Hepatic stellate cell (primary cell): ENCODE results near the gene ZKSCAN2.

Source experiments
- DNase-seq: peaks from one replicate; pipeline ENCODE4 v3.0.0; 2011; ENCODE audit warnings: low spot score

The ZKSCAN2 gene

DNA sequence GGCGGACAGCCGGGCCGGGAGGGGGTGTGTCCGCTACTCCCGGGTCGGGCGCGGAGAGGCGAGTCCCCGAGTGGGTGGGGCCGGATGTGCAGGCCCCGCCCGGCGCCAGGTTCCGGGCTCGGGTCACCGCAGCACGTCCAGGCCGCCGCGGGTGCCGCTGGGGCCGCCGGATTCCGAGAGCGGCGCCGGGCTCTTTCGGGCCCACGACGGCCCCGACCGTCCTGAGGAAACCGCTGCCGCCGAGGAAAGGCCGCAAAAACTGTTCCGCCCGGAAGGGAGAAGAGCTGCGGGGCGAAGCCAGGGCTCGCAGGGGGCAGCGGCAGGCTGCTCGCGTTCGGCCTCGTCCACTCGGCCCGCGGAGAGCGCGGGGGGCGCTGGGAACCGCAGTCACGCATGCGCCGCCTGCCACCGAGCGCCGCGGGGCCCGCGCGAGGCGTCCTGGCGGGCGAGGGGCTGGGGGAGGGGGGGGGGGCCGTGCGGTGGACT is at the start of gene ZKSCAN2:
TSS of gene ZKSCAN2 (minus strand) at position 376 of the 486 bp plus-strand sequence. CDS start 718 bp downstream, outside the sequence.
- DNase-seq, result peak; percentile 87

DNA sequence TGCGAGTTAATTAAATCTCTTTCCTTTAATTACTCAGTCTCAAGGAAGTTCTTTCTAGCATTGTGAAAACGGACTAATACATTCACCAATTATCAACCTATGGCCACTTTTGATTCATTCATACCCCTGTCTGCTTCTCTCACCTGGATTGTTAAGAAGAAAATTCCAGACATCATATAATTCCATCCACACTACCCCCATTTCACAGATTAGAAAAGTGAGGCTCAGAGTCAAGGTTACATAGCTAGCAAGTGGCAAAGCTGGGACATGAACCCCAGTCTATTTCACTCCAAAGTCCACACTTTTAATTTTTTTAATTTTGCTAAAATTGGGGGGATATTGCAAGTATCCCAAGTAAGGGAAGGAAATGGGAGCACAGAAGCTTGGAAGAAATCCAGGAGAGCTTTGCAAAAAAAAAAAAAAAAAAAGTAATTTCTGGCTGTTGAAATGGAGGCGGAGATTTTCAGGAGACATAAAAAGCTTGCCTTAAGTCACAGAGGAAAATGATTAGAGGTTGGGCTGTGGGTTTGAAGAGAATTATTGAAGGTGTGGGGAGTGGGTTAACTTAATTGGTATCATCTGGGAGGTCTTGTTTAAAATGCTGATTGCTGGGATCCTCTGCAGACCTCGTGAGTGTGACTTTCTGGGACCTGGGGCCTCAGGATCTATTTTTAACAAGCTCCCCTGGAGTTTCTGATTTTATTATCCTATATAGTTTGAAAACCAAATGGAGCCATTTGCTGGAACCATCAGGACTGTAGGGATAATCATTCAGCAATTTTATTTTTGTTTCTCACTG is 42.3 kb upstream of the ZKSCAN2 start:
- DNase-seq, result no peak

DNA sequence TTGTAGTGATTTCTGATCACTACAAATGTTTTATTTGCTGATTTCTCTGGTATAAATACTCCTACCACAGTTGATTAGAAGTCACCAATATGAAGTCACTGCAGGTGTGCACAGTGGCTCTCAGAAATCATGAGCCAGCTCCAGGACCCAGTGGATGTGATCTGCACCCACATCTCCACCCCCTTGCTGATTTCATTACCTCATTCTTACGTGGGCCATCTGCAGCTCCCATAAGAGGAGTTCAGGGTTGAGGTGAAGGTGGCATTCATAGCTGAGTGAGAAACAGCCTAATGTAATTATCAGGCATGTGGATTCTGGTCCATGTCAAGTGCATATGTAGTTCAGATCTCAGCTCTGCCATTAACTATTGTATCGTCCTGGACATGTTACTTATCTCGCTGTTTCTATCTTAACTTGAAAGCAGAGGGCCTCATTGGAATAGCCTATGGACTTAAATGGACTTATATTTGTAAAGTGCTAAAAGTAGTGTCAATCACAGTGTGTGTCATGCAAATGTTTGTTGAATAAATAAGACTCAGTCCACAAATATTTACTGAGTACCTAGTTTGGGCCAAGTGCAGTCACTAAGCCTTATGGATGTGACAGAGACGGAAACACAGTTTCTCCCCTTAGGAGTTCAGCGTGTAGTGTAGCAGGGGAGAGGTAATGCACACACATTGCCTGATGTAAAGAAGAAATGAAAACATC is 40.7 kb upstream of the ZKSCAN2 start:
- DNase-seq, result no peak

DNA sequence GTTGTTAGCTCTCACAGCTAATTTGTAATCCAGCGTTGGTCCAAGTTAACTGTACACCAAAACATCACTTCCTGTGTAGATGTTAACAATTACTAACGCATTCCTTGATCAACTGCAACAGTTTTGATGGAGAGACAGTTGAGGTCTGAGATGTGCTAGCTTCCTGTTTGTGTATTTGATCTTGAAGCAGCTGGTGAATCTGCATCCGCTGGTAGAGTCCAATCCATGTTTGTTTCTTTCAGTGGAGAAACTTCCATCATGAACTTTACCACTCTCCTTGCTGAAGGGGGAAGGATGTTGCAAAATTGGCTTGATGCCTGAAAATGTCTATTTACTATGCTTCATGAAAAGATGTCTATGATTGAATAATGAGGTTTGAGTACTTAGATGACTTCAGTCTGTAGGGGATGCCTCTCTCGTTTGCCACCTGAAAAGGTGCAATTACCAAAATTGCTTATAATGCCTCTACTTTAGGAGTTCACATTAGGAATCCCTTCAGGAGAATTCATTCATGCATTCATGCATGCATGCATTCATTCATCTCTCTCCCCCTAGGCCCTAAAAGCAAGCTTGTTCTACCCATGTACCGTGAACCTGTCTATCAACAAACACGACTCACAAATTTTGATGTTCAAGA is 39.6 kb upstream of the ZKSCAN2 start:
- DNase-seq, result no peak

DNA sequence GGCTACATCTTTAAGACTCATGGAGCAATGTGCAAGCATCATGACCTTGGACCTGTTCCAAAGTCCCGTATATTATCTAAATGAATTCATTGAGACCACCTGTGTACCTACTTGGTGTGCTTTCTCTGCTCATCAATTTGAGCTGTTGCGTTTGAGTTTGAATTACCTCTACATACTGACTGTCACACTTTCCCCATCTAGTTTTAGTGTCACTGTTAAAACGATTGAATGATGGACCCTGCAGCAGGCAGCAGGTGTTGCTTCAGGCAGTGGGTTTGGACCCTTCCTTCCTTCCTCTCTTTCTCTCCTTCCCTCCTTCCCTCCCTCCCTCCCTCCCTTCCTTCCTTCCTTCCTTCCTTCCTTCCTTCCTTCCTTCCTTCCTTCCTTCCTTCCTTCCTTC is 33.9 kb upstream of the ZKSCAN2 start:
- no peak for DNase-seq

DNA sequence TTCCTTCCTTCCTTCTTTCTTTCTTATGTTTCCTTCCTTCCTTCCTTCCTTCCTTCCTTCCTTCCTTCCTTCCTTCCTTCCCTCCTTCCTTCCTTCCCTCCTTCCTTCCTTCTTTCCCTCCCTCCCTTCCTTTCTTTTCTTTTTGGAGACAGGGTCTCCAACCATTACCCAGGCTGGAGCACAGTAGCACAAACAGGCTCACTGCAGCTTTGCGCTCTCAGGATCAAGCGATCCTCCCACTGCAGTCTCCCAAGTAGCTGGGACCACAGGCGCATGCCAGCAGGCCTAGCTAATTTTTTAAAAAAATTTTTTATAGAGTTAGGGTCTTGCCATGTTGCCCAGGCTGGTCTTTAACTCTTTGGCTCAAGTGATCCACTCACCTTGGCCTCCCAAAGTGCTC is 31.8 kb upstream of the ZKSCAN2 start:
- no peak for DNase-seq

DNA sequence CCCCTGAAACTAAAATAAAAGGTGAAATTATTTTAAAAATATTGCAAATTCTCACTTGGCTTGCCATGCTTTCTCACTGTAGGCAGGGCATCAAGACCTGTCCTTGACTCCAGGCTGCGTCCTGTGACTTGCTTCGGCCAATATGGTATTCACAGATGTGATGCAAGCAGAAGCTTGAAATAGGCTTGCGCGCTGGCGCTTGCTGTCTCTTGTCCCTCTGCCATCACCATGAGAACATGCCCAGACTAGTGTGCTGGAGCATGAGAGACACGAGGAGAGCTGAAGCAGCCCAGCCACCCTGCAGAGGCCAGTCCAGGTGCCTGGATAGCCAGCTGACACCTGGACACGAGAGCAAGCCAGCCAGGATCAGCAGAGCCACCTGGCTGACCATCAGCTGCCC is 21.8 kb upstream of the ZKSCAN2 start:
- no peak for DNase-seq

DNA sequence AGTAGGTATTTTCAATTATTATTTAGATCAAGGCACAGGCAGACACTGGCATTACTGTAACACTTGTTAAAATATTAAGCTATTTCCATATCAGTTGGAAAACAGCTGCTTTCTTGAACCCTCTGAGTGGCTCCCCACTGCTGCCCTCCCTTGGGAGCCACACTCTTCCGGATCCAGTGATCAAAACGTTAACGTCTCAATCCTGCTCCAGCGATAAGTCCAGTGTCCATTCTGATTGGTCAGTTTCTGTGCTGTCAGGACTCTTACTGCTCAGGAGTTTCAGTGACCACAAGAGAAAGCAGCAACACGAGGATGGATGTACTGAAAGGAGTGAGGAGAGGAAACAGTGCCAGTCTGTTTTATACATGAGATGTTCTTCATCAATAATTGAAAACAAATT is 13.8 kb upstream of the ZKSCAN2 start:
- DNase-seq, result no peak

DNA sequence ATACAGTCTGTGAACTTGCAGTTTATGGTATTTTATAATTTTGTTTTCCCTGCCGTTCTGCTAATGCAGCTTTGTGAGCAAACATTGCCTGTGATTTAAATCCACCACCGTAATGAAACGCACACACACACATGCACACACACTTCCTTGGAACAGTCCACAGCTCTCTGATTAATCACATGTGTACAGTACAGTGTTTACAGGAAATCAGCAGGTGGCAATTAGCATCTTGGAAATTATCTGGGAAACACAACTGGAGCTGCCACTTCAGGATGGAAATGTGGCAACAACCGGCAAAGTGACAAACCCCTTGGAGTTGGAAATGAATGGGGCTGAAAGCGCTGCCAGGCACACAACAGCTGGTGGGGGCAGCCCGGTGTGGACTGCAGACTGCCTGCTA is 12.9 kb upstream of the ZKSCAN2 start:
- no peak for DNase-seq

DNA sequence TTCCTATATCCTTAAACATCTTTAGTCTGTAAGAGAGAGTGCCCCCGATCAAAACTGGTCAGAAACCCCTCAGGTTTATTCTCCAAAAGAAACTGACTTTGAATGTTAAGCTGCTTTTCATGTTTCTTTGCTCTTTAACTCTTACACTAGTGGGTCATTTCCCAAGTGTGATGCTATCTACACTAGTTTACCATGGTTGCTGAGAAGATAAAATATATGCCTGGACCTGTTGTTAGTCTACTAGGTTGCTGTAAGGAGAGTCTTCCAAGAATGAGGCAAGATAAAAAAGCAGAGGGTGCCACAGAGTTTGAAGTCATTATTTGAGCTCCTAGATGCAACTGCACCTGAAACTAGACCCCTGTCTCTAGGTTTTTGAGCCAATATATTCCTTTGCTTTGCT is 12.2 kb upstream of the ZKSCAN2 start:
- no peak for DNase-seq

DNA sequence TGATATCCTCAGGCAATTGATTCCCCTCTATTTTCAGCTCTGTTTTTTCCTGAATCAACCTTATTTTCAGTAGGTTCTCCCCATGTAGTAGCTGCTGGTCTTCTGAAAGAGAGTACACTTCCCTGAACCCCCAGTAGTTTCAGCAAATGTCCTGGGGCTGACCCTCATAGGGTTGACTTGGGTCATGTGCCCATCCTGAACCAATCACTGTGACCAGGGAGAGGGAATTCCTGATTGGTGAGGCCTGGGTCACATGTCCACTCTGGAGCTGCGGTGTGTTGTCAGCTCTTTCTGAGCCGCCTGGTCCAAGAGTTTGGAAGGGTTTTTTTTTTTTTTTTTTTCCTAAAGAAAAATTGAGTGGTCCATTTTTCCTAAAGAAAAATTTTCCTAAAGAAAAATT is 8.3 kb upstream of the ZKSCAN2 start:
- DNase-seq, result no peak

DNA sequence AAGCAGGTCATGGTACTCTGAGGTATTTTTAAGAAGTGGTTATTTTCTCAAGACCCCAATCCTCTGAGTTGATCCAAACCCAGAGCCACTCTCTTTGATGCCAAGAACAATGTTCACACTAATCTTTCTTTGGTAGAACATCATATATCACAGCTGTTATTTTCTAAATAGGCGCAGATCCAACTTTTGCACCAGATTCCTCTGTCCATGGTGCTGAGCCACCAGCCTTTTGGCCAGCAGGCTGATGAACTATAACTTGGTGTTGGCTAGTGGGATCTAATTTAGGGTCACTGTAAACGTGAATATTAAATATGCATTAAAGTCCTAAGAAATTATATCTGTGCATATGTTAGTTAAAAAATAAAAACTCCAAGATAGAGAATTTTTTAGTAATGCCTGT is 7.0 kb upstream of the ZKSCAN2 start:
- DNase-seq, result no peak

DNA sequence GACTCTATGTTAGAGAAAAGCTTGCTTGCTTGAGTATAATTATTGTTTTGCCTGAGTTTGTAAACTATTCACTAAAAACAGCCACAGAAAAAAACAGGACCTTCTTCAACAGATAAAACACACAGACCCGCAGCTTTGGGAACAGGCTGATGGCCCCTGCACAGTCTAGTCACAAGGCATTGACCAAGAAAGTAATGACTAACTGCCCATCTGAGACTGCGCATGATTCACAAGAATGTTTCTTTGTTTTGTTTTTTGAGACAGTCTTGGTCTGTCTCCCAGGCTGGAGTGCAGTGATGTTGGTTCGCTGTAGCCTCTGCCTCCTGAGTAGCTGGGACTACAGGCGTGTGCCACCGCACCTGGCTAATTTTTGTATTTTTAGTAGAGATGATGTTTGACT is 2.8 kb upstream of the ZKSCAN2 start:
- DNase-seq, result no peak

DNA sequence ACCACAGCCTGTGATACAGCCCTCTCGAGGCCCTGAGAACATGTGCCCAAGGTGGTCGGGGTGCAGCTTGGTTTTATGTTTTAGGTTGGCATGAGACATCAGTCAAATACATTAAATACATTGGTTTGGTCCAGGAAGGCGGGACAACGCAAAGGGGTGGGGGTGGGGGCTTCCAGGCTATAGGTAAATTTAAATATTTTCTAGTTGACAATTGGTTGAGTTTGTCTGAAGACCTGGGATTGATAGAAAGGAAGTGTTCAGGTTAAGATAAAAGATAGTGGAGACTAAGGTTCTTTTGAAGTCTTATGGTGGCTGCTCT is 1.2 kb upstream of the ZKSCAN2 start:
- no peak for DNase-seq

DNA sequence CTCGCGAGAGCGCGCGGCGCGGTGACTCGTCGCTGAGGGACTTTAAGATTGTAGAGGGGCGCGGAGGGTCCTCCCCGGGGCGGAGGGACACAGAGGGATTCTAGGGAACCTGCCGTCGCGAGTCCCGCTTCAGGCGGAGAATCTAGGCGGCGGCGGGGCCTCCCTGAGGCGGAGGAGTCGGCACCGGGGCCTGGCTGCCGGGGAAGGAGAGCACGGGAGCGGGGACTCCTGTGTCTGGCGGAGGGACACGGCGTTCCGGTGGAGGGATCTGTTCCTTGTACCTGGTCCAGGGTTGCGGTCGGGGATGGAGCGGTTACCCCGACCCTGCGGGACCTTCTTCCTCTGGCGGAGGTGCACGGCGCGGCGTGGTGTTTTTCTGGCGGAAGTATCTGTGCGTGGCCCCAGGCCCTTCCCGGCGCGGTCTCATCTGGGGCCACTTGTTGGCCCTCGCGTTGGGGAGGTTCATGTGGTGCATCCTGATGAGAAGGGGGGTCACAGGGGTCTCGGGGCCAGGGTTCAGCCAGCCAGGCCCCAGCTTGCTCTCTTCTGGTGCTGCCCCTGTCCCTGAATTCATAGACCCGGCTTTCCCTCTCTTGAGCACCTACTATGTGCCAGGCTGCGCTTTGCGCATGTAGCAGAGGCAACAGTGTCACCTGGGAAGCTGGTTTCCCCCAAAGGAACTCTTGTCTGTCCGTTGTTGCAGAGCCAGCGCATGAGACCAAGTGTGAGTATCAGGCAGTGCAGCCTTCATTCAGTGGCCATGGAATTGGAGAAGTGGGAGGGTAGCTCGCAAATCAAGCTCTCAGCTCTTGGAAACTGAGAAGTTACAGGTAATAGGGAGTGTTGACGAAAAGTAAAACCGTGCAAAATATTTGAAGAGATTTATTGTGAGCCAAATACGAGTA is 563 bp upstream of the ZKSCAN2 start:
- DNase-seq, result peak; percentile 69

DNA sequence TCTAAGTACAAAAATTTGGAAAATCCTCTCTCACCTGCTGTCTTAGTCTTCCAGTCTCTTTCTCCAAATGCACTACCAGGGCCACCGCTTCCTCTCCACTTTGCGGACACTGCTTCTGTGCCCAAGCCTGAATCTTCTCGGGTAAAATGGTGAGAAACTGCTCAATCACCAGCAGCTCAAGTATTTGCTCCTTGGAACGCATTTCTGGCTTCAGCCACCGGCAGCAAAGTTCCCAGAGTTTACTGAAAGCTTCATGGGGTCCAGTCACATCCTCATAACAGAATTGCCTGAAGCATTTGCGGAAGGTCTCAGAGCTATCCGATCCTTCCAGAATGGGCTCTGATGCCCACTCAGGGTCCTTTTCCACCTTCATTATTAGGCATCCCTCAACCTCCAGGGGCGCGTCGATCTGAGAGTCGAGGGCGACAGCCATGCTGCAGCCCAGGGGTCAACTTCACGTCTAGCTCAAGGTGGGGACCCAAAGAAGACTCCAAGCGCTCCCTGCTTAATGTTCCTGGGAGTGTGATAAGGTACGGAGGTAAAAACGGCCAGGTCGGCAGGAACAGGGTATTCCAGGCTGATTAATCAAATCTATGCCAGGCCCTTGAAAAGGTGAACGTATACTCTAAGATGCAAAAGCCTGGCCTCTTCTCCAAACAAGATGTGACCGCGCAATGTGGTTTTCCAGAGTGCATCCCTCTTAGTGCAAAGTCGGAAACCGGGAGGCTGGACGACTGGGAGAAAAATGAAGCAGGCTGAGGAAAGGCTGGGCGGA is 763 bp downstream of the ZKSCAN2 start:
- peak; percentile 17 for DNase-seq

DNA sequence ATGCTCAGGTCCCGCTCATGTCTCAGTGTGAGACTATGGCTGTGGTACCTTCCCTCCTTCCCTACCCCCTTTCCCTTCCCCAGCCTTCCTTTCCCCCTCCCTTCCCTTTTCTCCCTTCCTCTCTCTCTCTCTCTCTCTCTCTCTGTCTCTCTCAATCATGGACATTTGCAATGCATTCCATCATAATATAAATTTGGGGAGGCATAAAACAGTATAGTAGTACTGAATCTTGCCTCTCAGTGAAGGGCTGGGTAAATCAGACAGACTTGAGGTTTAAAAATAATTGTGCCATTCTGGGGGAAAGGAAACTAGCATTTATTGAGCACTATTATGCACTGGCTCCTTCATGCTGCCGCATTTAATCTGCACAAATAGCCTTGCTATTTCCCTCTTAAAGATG is 4.3 kb downstream of the ZKSCAN2 start:
- DNase-seq, result no peak

DNA sequence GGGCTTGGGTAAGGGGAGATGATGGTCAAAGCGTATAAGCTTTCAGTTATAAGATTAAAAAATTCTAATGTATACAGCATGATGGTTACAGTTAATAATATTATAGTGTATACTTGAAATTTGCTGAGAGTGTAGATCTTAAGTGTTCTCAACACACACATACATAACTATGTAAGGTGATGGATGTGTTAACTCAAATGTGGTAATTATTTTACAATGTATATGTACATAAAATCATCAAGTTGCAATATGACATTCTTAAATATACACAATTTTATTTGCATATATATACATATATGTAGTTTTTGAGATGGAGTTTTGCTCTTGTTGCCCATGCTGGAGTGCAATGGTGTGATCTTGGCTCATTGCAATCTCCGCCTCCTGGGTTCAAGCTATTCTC is 7.2 kb downstream of the ZKSCAN2 start:
- no peak for DNase-seq

DNA sequence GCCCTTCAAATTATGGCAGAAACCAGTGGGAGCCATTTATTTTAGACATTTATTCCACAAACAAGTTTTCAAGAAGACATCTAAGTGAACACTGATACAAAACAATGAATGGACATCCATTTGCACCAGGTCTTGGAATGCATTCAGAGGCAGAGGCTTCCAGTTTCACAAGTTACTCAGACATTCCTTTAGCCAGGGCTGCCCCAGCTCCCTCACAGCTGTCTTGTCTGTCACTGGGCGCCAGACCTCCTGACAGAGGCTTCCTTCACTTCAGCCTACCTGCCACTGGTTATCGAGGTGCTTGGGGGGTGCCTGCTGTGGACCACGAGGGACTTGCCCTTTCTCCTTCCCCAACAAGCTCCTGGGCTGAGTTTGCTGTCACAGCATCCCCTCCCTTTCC is 21.7 kb downstream of the ZKSCAN2 start:
- no peak for DNase-seq

DNA sequence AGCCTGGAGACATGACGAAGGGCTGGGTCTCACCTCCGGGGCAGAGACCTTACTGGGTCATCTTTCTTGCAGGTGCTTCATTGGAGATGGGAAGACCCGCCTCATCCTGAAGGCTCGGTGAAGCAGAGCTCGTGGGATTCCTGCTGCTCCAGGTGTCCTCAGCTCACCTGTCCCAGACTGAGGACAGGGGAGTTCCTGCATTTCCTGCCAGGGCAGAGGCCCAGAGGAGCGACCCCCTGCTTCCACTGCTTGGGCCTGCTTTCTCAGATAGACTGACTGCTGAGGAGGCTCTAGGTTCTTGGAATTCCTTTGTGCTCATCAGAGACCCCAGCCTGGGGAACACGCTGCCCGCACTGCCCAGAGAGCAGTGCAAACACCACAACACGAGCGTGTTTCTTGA is 29.3 kb downstream of the ZKSCAN2 start:
- DNase-seq, result no peak

DNA sequence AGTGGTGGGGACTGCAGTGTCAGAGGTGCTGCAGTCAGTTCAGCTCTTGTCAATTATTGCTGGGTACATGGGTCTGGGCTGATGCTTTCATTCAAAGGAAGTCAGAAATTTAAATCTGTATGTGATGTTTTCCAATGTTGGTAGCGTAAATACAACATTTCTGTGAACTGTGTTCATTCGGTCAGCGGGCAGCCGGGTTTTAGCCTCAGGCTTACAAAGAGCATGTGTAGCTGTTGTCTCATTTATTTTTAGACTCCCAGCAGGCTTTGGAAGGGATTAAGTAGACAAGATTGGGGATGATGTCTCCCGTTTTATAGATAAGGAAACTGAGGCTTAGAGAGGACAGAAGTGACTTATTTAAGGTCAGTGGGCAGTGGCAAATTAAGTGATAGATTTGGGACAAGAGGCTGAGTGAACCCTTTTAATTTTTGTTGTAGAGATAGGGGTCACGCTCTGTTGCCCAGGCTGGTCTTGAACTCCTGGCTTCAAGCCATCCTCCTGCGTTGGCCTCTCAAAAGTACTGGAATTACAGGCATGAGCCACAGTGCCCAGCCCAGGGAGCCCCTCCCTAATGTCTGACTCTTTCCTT is 32.8 kb downstream of the ZKSCAN2 start:
- no peak for DNase-seq
